HepG2 (cell line): ENCODE data around the gene NACC2. TPM values are rescaled to one million over a fixed set of nuclear protein-coding genes. Genes with fewer than 3 reads are reported as not detected.

Source experiments
- BCLAF1 ChIP-seq: fragments of 450-650 bp; IDR thresholded peaks from 2 replicates; pipeline ENCODE4 v1.6.1; 2017; ENCODE audit warnings: mild to moderate bottlenecking
- HNF1A ChIP-seq, 2 experiments: sonication (generic) in 1 of 2; formaldehyde crosslinking in 1 of 2; IDR thresholded peaks; 2 replicates each; pipeline versions ENCODE4 v1.4.0 to v1.6.1; 2016 to 2020; ENCODE audit warnings: borderline replicate concordance in 1 of 2, low read depth in 1 of 2, mild to moderate bottlenecking in 1 of 2, missing genetic modification reagents in 1 of 2
- JUN ChIP-seq: sonication (generic); formaldehyde crosslinking; IDR thresholded peaks from 2 replicates; pipeline ENCODE4 v1.4.0; 2020; ENCODE audit warnings: mild to moderate bottlenecking, missing genetic modification reagents
- NFKB2 ChIP-seq: sonication (generic); formaldehyde crosslinking; IDR thresholded peaks from 2 replicates; pipeline ENCODE4 v1.4.0; 2020; ENCODE audit warnings: missing genetic modification reagents, borderline replicate concordance
- PATZ1 ChIP-seq: sonication (generic); formaldehyde crosslinking; IDR thresholded peaks from 2 replicates; pipeline ENCODE4 v1.4.0; 2020; ENCODE audit warnings: missing genetic modification reagents
- SMAD3 ChIP-seq: sonication (generic); formaldehyde crosslinking; IDR thresholded peaks from 2 replicates; pipeline ENCODE4 v1.4.0; 2020; ENCODE audit warnings: missing genetic modification reagents
- TBX2 ChIP-seq: sonication (generic); formaldehyde crosslinking; IDR thresholded peaks from 2 replicates; pipeline ENCODE4 v1.5.0; 2020; ENCODE audit warnings: missing genetic modification reagents, mild to moderate bottlenecking, borderline replicate concordance
- ZFP41 ChIP-seq: sonication (generic); formaldehyde crosslinking; IDR thresholded peaks from 2 replicates; pipeline ENCODE4 v1.4.0; 2020; ENCODE audit warnings: mild to moderate bottlenecking, missing genetic modification reagents, borderline replicate concordance
- ZMYM4 ChIP-seq: sonication (generic); formaldehyde crosslinking; IDR thresholded peaks from 2 replicates; pipeline ENCODE4 v1.8.1; 2023; ENCODE audit warnings: mild to moderate bottlenecking, missing genetic modification reagents
- ZNF280B ChIP-seq: sonication (generic); formaldehyde crosslinking; IDR thresholded peaks from 2 replicates; pipeline ENCODE4 v1.5.0; 2020; ENCODE audit warnings: missing genetic modification reagents, mild to moderate bottlenecking, borderline replicate concordance
- ZNF296 ChIP-seq: sonication (generic); formaldehyde crosslinking; conservative IDR thresholded peaks from 2 replicates; pipeline ENCODE4 v1.5.0; 2020; ENCODE audit warnings: mild to moderate bottlenecking, missing genetic modification reagents
- ZNF546 ChIP-seq: sonication (generic); formaldehyde crosslinking; conservative IDR thresholded peaks from 2 replicates; pipeline ENCODE4 v1.8.1; 2023; ENCODE audit warnings: mild to moderate bottlenecking, missing genetic modification reagents
- ZNF549 ChIP-seq: sonication (generic); formaldehyde crosslinking; IDR thresholded peaks from 2 replicates; pipeline ENCODE4 v1.5.0; 2020; ENCODE audit warnings: missing genetic modification reagents
- ZSCAN5A ChIP-seq: sonication (generic); formaldehyde crosslinking; IDR thresholded peaks from 2 replicates; pipeline ENCODE4 v1.8.0; 2022; ENCODE audit warnings: mild to moderate bottlenecking, missing genetic modification reagents, borderline replicate concordance
- polyA plus RNA-seq, 8 experiments: library from polyadenylated mRNA; depleted of rRNA in 3 of 8; stranded (reverse) in 7 of 8; unstranded in 1 of 8; fragments of >200 nt; fragmentation: Illumina TruSeq in 4 of 8; extraction: Trizol in 4 of 8; gene quantifications; 2 replicates each; pipeline versions ENCODE4 v1.2.1 to v1.2.3, GENCODE V29; 2011 to 2016; ENCODE audit warnings: low read depth in 4 of 8, missing spikeins in 1 of 8, mixed read lengths in 1 of 8; ENCODE audit not compliant: insufficient read depth in 1 of 8
- total RNA-seq, 5 experiments: library from RNA; depleted of rRNA; stranded (reverse); fragments of >200 nt; fragmentation: Illumina TruSeq; extraction: Trizol; gene quantifications; 2 replicates each; pipeline ENCODE4 v1.2.3, GENCODE V29; 2016; ENCODE audit warnings: low read depth in 1 of 5

NACC2 gene
- total and polyA plus RNA-seq, 2 of the 13 experiments (the other 11 are each of a cell fraction or from before 2014, with no cell fraction given) = 5.9 to 12.3 TPM

GRCh38 chr9:136051837-136052471 lies 43.1 kb downstream of the NACC2 start (continued):
- TF ChIP-seq HNF1A (IDR thresholded peaks at IDR 0.05; ENCODE audit: low read depth) = no peak
- no peak; the same call in 1 of the 2 replicates for TF ChIP-seq HNF1A (CRISPR knock-in tag; IDR thresholded peaks at IDR 0.05; ENCODE audit: borderline replicate concordance)
- TF ChIP-seq ZSCAN5A (CRISPR knock-in tag) = no peak
- no peak for TF ChIP-seq ZFP41 (CRISPR knock-in tag)
- TF ChIP-seq SMAD3 (CRISPR knock-in tag) = peak; percentile 66; the same call in 1 of the 2 replicates
- TF ChIP-seq ZNF280B (CRISPR knock-in tag) = no peak
- 0 out of 2 replicates have a peak, but pooled peaks have one; percentile 73 for TF ChIP-seq JUN (CRISPR knock-in tag)
- no peak for TF ChIP-seq ZNF549 (CRISPR knock-in tag)
- TF ChIP-seq ZMYM4 = no peak
- TF ChIP-seq BCLAF1 = no peak
- TF ChIP-seq ZNF296 (CRISPR knock-in tag) = no peak
- no peak for TF ChIP-seq NFKB2 (CRISPR knock-in tag)
- no peak for TF ChIP-seq ZNF546 (CRISPR knock-in tag)
- TF ChIP-seq PATZ1 (CRISPR knock-in tag) = no peak
- no peak for TF ChIP-seq TBX2 (CRISPR knock-in tag)
